Measurements from ENCODE around the gene PIGS. TPM values are rescaled to one million over a fixed set of nuclear protein-coding genes. Genes with fewer than 3 reads are reported as not detected.

Gene PIGS
- polyA plus RNA-seq, 1 experiment = 51.8 TPM

- no peak overlapping the region for H3K27ac ChIP-seq (ENCODE audit: low read depth, low read length)
- ChIA-PET POLR2A (no interaction called here), CTCF (no interaction called here)
- H3K4me3 ChIP-seq (ENCODE audit: low read depth, low read length) = no peak overlapping the region
- DNase-seq (ENCODE audit: low read depth, low spot score) = no peak
- no peaks in the 10 kb centered on the region; the same call in 1 of the 2 replicates for H3K9me3 ChIP-seq (ENCODE audit: control insufficient read depth, insufficient read depth, low read length)
- H3K27me3 ChIP-seq (ENCODE audit: control insufficient read depth, insufficient read depth, low read length) = no peaks in the 10 kb centered on the region
- TF ChIP-seq CTCF (IDR thresholded peaks at IDR 0.05; ENCODE audit: low read depth, low read length) = no peak
Measured at GRCh38 chr17:28575126-28575795, 3.9 kb upstream of the PIGS start.

- H3K27me3 ChIP-seq (ENCODE audit: control insufficient read depth, insufficient read depth, low read length) = no peaks in the 10 kb centered on the region
- POLR2A ChIA-PET = no interaction called here
- no peak for DNase-seq (ENCODE audit: low read depth, low spot score)
- CTCF ChIA-PET = no interaction called here
- H3K27ac ChIP-seq (ENCODE audit: low read depth, low read length) = no peak overlapping the region
- no peak for TF ChIP-seq CTCF (IDR thresholded peaks at IDR 0.05; ENCODE audit: low read depth, low read length)
- no peaks in the 10 kb centered on the region; the same call in 1 of the 2 replicates for H3K9me3 ChIP-seq (ENCODE audit: control insufficient read depth, insufficient read depth, low read length)
- no peak overlapping the region for H3K4me3 ChIP-seq (ENCODE audit: low read depth, low read length)
Measured at GRCh38 chr17:28574526-28574925, 3.2 kb upstream of the PIGS start.

DNA sequence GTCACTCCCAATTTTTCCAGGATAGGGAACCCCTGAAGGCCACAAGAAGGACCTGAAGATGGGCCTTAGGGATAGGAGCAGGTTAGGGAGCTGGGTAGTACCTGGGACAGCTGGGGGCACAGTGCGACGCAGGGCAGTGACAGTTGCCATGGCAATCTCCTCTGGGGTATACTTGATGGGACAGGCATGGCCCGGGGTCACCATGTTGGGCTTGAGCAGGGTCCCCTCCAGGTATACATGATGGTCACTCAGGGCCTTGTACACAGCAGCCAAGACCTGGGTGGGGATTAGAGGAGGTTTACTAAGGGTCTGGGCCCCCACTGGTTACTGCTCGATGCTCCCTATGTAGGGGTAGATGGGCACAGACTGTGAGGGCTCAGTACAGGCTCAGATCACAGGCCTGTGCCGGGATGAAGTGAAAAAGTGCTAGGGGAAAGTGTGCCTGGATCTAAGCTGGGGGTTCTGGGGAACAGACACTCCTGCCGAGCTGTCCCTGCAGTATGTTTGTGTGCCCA is 2.7 kb upstream of the PIGS start:
- CTCF ChIA-PET = no interaction called here
- no peak overlapping the region for H3K4me3 ChIP-seq (ENCODE audit: low read depth, low read length)
- POLR2A ChIA-PET = no interaction called here
- TF ChIP-seq CTCF (IDR thresholded peaks at IDR 0.05; ENCODE audit: low read depth, low read length) = no peak
- no peak overlapping the region for H3K27ac ChIP-seq (ENCODE audit: low read depth, low read length)
- H3K9me3 ChIP-seq (ENCODE audit: control insufficient read depth, insufficient read depth, low read length) = no peaks in the 10 kb centered on the region; the same call in 1 of the 2 replicates
- no peaks in the 10 kb centered on the region for H3K27me3 ChIP-seq (ENCODE audit: control insufficient read depth, insufficient read depth, low read length)
- DNase-seq (ENCODE audit: low read depth, low spot score) = no peak

DNA sequence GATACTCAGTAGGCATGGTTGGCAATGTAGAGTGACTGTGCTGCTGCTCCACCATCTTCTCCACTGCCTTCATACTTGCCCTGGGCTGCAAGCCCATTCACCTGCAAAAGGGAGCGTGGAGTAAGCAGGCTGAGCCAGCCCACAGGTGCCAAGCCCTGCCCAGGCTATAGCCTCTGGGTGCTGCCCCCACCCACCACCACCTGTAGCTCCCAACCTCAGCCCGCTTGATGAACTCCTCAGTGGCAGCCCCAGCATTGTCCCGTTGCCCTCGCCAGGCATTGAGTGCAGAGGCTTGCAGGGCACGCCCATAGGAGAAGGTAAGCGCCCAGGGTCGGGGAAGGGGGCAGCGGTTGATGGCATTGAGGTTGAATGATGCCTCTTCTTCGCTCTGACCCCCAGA is 2.2 kb upstream of the PIGS start:
- DNase-seq (ENCODE audit: low read depth, low spot score) = no peak
- CTCF ChIA-PET = no interaction called here
- no peak for TF ChIP-seq CTCF (IDR thresholded peaks at IDR 0.05; ENCODE audit: low read depth, low read length)
- Histone ChIP-seq H3K4me3 (ENCODE audit: low read depth, low read length) (no peak overlapping the region), H3K27me3 (ENCODE audit: control insufficient read depth, insufficient read depth, low read length) (no peaks in the 10 kb centered on the region), H3K9me3 (ENCODE audit: control insufficient read depth, insufficient read depth, low read length) (no peaks in the 10 kb centered on the region; the same call in 1 of the 2 replicates), H3K27ac (ENCODE audit: low read depth, low read length) (no peak overlapping the region)
- POLR2A ChIA-PET = no interaction called here

- ChIA-PET CTCF (no interaction called here), POLR2A (no interaction called here)
- Histone ChIP-seq H3K27ac (ENCODE audit: low read depth, low read length) (no peak overlapping the region), H3K9me3 (ENCODE audit: control insufficient read depth, insufficient read depth, low read length) (no peaks in the 10 kb centered on the region; the same call in 1 of the 2 replicates), H3K27me3 (ENCODE audit: control insufficient read depth, insufficient read depth, low read length) (no peaks in the 10 kb centered on the region), H3K4me3 (ENCODE audit: low read depth, low read length) (no peak overlapping the region)
- no peak for TF ChIP-seq CTCF (IDR thresholded peaks at IDR 0.05; ENCODE audit: low read depth, low read length)
- DNase-seq (ENCODE audit: low read depth, low spot score) = no peak
Measured at GRCh38 chr17:28573040-28573380, 1.7 kb upstream of the PIGS start.

Measured in AG04450 (cell line).